ENCODE data around the gene USP20.
"Not testable (repeated sequence)": the region's sequence is repeated elsewhere in the genome, so short reads cannot be mapped to it uniquely, and the experiment has no call there.

The USP20 gene

GRCh38 chr9:129835128-129835859, at the start of gene USP20, which contains the start of gene C9orf78:
TSS of gene USP20 (plus strand) at chr9:129835458. CDS start at chr9:129852556, 17,098 bp downstream.
TSS of gene C9orf78 (minus strand) at chr9:129835275. CDS start at chr9:129835221, 54 bp downstream.
- DNase-seq: peak; percentile 97

- DNase-seq: no peak
Measured at GRCh38 chr9:129785866-129786265, 49.4 kb upstream of the USP20 start.

GRCh38 chr9:129786481-129786880, 48.8 kb upstream of the USP20 start:
- DNase-seq: no peak

GRCh38 chr9:129794549-129794948, 40.7 kb upstream of the USP20 start:
- DNase-seq: no peak

- DNase-seq: not testable (repeated sequence)
Measured at GRCh38 chr9:129796029-129796428, 39.2 kb upstream of the USP20 start.

GRCh38 chr9:129798973-129799372, 36.3 kb upstream of the USP20 start:
- no peak for DNase-seq

- no peak for DNase-seq
Measured at GRCh38 chr9:129801504-129801903, 33.8 kb upstream of the USP20 start.

GRCh38 chr9:129802833-129803675, 32.2 kb upstream of the USP20 start, which contains the start of gene TOR1B:
TSS of gene TOR1B (plus strand) at chr9:129803184. CDS start at chr9:129803213, 29 bp downstream.
- DNase-seq: peak; percentile 96

GRCh38 chr9:129803676-129804060, 31.6 kb upstream of the USP20 start:
- no peak for DNase-seq

GRCh38 chr9:129806061-129806460, 29.2 kb upstream of the USP20 start:
- DNase-seq: no peak

GRCh38 chr9:129809346-129809745, 25.9 kb upstream of the USP20 start:
- DNase-seq: no peak

- no peak for DNase-seq
Measured at GRCh38 chr9:129810116-129810515, 25.1 kb upstream of the USP20 start.

- no peak for DNase-seq
Measured at GRCh38 chr9:129810788-129811187, 24.5 kb upstream of the USP20 start.

- DNase-seq: no peak
Measured at GRCh38 chr9:129811967-129812363, 23.3 kb upstream of the USP20 start.

GRCh38 chr9:129812385-129812784, 22.9 kb upstream of the USP20 start:
- no peak for DNase-seq

- DNase-seq: no peak
Measured at GRCh38 chr9:129813661-129814060, 21.6 kb upstream of the USP20 start.

- DNase-seq: no peak
Measured at GRCh38 chr9:129814432-129815223, 20.6 kb upstream of the USP20 start.

GRCh38 chr9:129815278-129815677, 20.0 kb upstream of the USP20 start:
- no peak for DNase-seq

GRCh38 chr9:129816501-129817435, 18.5 kb upstream of the USP20 start:
- no peak for DNase-seq

- peak; percentile 27 for DNase-seq
Measured at GRCh38 chr9:129822898-129823541, 12.2 kb upstream of the USP20 start.

- no peak for DNase-seq
Measured at GRCh38 chr9:129823542-129823934, 11.7 kb upstream of the USP20 start.

Measured in CD4-positive, alpha-beta T cell treated with Interleukin-21 for 1 hour (primary cell).